ENCODE measurements around the gene KRT15.

DNA sequence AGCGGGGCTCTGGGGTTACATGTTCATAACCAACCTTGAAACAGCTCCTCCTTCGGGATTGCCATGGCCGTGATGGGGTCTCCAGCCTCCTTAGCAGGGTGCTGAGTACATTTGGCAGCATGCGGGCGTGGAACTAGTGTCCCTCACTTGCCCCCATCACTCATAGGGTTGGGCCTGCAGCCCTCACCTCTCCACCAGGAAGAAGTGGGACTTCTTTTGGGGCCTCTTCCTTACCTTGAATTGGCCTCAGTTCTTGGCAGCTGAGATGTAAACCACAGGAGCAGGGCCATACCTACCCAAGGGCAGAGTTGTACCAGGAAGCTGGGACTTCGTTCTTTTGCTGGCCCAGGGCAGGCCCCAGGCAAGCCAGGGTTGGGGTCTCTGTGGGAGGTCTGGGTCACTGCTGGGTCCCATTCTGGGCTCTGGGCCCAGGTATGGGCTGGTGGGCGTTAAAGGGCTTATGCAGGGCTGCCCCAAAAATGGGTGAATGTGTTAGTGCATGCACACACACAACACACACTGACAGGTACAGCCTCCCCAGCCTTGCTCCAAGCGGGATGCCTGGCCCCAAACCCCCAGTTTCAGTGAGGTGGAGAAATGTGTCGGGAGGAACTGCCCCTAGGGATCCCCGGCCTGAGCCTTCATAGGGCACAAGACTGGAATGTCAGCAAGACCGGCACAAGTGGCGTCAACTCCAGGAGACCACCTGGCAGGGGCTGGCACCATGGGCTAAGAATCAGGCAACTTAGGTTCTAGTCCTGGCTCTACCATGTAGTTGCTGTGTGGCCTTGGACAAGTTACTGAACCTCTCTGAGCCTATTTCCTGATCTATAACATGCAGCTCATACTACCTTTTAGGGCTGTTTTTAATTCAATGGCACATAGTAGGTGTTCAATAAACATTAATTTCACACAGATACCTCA lies 3.9 kb upstream of the KRT15 start:
- TF ChIP-seq, protein P1, sequence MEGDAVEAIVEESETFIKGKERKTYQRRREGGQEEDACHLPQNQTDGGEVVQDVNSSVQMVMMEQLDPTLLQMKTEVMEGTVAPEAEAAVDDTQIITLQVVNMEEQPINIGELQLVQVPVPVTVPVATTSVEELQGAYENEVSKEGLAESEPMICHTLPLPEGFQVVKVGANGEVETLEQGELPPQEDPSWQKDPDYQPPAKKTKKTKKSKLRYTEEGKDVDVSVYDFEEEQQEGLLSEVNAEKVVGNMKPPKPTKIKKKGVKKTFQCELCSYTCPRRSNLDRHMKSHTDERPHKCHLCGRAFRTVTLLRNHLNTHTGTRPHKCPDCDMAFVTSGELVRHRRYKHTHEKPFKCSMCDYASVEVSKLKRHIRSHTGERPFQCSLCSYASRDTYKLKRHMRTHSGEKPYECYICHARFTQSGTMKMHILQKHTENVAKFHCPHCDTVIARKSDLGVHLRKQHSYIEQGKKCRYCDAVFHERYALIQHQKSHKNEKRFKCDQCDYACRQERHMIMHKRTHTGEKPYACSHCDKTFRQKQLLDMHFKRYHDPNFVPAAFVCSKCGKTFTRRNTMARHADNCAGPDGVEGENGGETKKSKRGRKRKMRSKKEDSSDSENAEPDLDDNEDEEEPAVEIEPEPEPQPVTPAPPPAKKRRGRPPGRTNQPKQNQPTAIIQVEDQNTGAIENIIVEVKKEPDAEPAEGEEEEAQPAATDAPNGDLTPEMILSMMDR (IDR thresholded peaks at IDR 0.05): no peak
- TF ChIP-seq POLR2A (IDR thresholded peaks at IDR 0.05): no peak

Data from lower leg skin (tissue), 3 donors.